H1 (cell line): ENCODE results near the gene NEB.

Source experiments
- CBX5 ChIP-seq: fragments of 300-800, 300-1000 bp; sonication (generic); IDR thresholded peaks from 2 replicates; pipeline ENCODE4 v1.7.1; 2016; ENCODE audit warnings: antibody characterized with exemption, low read length, low read depth
- EP300 ChIP-seq, 2 experiments: IDR thresholded peaks; 1 replicate in 1 of 2; 2 replicates in 1 of 2; pipeline ENCODE4 v1.6.1; 2011 to 2012; ENCODE audit warnings: low read depth in 2 of 2, low read length in 2 of 2, mild to moderate bottlenecking in 2 of 2, borderline replicate concordance in 1 of 2, inconsistent platforms in 1 of 2, moderate library complexity in 1 of 2
- JUND ChIP-seq: IDR thresholded peaks from 2 replicates; pipeline ENCODE4 v1.6.1; 2011; ENCODE audit warnings: mild to moderate bottlenecking, improper control_type of control experiment, low read length
- KDM1A ChIP-seq: fragments of 200-600, 300-600 bp; sonication (generic); IDR thresholded peaks from 2 replicates; pipeline ENCODE4 v1.7.1; 2016; ENCODE audit warnings: mild to moderate bottlenecking, low read length, borderline replicate concordance
- POLR2A ChIP-seq, 2 experiments: IDR thresholded peaks; 1 replicate in 1 of 2; 2 replicates in 1 of 2; pipeline ENCODE4 v1.6.1; 2011; ENCODE audit warnings: low read depth in 2 of 2, low read length in 2 of 2, mild to moderate bottlenecking in 2 of 2; ENCODE audit errors: control extremely low read depth in 1 of 2
- POLR2AphosphoS5 ChIP-seq: IDR thresholded peaks from 2 replicates; pipeline ENCODE4 v1.6.1; 2011; ENCODE audit warnings: low read depth, low read length
- RAD21 ChIP-seq, 2 experiments: IDR thresholded peaks in 1 of 2; conservative IDR thresholded peaks in 1 of 2; 2 replicates each; pipeline ENCODE4 v1.6.1; 2011; ENCODE audit warnings: low read depth in 2 of 2, low read length in 2 of 2, improper control_type of control experiment in 1 of 2, inconsistent platforms in 1 of 2, mild to moderate bottlenecking in 1 of 2, moderate library complexity in 1 of 2
- RBBP5 ChIP-seq: IDR thresholded peaks from 2 replicates; pipeline ENCODE4 v1.7.1; 2012; ENCODE audit warnings: low read depth, mild to moderate bottlenecking, inconsistent platforms, low read length, moderate library complexity, borderline replicate concordance
- RXRA ChIP-seq: IDR thresholded peaks from 2 replicates; pipeline ENCODE4 v1.6.1; 2011; ENCODE audit warnings: low read depth, mild to moderate bottlenecking, low read length, moderate library complexity; ENCODE audit not compliant: insufficient read depth
- TAF1 ChIP-seq: IDR thresholded peaks from 2 replicates; pipeline ENCODE4 v1.6.1; 2011; ENCODE audit warnings: mild to moderate bottlenecking, low read depth, low read length
- TF ChIP-seq, protein P1 (sequence below), 3 experiments: IDR thresholded peaks; 1 replicate in 2 of 3; 2 replicates in 1 of 3; pipeline versions ENCODE4 v1.5.1 to v1.6.1; 2011; ENCODE audit warnings: low read length in 3 of 3, mild to moderate bottlenecking in 3 of 3, inconsistent platforms in 2 of 3, low read depth in 1 of 3, moderate library complexity in 1 of 3; ENCODE audit not compliant: insufficient read depth in 1 of 3; ENCODE audit errors: control extremely low read depth in 1 of 3
- TF ChIP-seq, protein P2 (sequence below): IDR thresholded peaks from 2 replicates; pipeline ENCODE4 v1.6.1; 2012; ENCODE audit warnings: inconsistent platforms
- TF ChIP-seq, protein P3 (sequence below): IDR thresholded peaks from 2 replicates; pipeline ENCODE4 v1.6.1; 2012; ENCODE audit warnings: low read length, inconsistent platforms

DNA sequence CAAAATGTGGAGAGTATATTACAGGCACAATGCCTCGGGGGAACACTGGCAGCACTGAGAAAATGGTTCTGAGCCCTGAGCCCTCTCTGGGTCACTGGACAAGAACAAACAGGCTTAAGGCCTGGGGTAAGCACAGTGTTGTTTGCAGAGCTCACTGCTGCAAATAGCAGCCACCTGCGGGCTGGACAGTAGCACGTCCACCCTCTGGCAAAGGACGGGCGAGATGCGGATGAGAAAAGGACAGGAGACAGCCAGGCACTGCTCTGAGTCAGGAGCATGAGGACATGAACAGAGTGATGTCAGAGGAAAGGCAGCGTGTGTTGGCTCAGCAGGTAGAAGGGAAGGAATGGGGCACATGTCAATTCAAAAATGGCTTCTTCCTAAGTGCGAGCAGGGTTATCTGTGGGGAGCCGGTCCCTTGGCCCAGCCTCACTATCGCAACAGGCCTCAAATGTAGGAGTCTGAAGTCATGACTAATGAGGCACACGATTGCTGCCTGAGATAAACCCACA, 25.9 kb upstream of the NEB start:
- TF ChIP-seq, protein P1, sequence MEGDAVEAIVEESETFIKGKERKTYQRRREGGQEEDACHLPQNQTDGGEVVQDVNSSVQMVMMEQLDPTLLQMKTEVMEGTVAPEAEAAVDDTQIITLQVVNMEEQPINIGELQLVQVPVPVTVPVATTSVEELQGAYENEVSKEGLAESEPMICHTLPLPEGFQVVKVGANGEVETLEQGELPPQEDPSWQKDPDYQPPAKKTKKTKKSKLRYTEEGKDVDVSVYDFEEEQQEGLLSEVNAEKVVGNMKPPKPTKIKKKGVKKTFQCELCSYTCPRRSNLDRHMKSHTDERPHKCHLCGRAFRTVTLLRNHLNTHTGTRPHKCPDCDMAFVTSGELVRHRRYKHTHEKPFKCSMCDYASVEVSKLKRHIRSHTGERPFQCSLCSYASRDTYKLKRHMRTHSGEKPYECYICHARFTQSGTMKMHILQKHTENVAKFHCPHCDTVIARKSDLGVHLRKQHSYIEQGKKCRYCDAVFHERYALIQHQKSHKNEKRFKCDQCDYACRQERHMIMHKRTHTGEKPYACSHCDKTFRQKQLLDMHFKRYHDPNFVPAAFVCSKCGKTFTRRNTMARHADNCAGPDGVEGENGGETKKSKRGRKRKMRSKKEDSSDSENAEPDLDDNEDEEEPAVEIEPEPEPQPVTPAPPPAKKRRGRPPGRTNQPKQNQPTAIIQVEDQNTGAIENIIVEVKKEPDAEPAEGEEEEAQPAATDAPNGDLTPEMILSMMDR (IDR thresholded peaks at IDR 0.05; ENCODE audit: control extremely low read depth in 1 of 3, insufficient read depth in 1 of 3, low read depth in 1 of 3, low read length in 3 of 3), result no peak
- no peak for TF ChIP-seq RXRA
- TF ChIP-seq JUND, result no peak
- TF ChIP-seq EP300 (IDR thresholded peaks at IDR 0.05; ENCODE audit: borderline replicate concordance in 1 of 2, low read depth in 2 of 2, low read length in 2 of 2), result no peak
- TF ChIP-seq KDM1A, result no peak
- no peak for TF ChIP-seq POLR2AphosphoS5
- TF ChIP-seq CBX5, result no peak
- no peak for TF ChIP-seq POLR2A (IDR thresholded peaks at IDR 0.05; ENCODE audit: control extremely low read depth in 1 of 2, low read depth in 2 of 2, low read length in 2 of 2)
- TF ChIP-seq RAD21 (IDR thresholded peaks at IDR 0.05 in 1 of 2, conservative IDR thresholded peaks at IDR 0.05 in 1 of 2; ENCODE audit: low read depth in 2 of 2, low read length in 2 of 2), result no peak
- no peak for TF ChIP-seq RBBP5
- TF ChIP-seq, protein P2, sequence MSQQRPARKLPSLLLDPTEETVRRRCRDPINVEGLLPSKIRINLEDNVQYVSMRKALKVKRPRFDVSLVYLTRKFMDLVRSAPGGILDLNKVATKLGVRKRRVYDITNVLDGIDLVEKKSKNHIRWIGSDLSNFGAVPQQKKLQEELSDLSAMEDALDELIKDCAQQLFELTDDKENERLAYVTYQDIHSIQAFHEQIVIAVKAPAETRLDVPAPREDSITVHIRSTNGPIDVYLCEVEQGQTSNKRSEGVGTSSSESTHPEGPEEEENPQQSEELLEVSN, result no peak
- TF ChIP-seq, protein P3, sequence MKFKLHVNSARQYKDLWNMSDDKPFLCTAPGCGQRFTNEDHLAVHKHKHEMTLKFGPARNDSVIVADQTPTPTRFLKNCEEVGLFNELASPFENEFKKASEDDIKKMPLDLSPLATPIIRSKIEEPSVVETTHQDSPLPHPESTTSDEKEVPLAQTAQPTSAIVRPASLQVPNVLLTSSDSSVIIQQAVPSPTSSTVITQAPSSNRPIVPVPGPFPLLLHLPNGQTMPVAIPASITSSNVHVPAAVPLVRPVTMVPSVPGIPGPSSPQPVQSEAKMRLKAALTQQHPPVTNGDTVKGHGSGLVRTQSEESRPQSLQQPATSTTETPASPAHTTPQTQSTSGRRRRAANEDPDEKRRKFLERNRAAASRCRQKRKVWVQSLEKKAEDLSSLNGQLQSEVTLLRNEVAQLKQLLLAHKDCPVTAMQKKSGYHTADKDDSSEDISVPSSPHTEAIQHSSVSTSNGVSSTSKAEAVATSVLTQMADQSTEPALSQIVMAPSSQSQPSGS, result no peak
- no peak for TF ChIP-seq TAF1
